Endothelial cell of umbilical vein (primary cell): ENCODE results near the gene SH2D6. TPM values are rescaled to one million over a fixed set of nuclear protein-coding genes. Genes with fewer than 3 reads are reported as not detected.

Experiments
- BruUV-seq: library from RNA; stranded (reverse); fragments of 400-500 nt; replicated peaks from 2 replicates; lab custom pipeline; 2021; lab: Mats Ljungman, UMichigan
- CTCF ChIA-PET: fragments of 300-600, 350-600 bp; sonication (Branson Sonifier 250); formaldehyde crosslinking; loops from one replicate; lab custom pipeline; 2021; ENCODE audit warnings: antibody characterized with exemption, inconsistent platforms; lab: Charles Lee
- POLR2A ChIA-PET: fragments of 300-600, 350-600 bp; sonication (Branson Sonifier 250); formaldehyde crosslinking; loops from one replicate; lab custom pipeline; 2021; ENCODE audit warnings: antibody characterized with exemption, inconsistent platforms; lab: Charles Lee
- DNase-seq: peaks from one replicate; pipeline ENCODE4 v3.0.0-alpha.2; 2011; ENCODE audit warnings: low read depth, low spot score
- FAIRE-seq: peaks from 2 replicates; lab custom pipeline; 2011; peaks lifted over from hg19 to GRCh38; lab: Jason Lieb, UNC
- H2AFZ ChIP-seq: 2 replicates; pipeline ENCODE4 v1.6.0; 2012; ENCODE audit warnings: low read depth, low read length, control low read depth, inconsistent platforms
- H3K27ac ChIP-seq: 2 replicates; pipeline ENCODE4 v1.5.1; 2011; ENCODE audit warnings: low read depth, mild to moderate bottlenecking, control low read depth, low read length, moderate library complexity; ENCODE audit not compliant: insufficient read depth
- H3K27me3 ChIP-seq, 2 experiments: 2 replicates each; pipeline versions ENCODE4 v1.6.0 to v1.6.1; 2011; ENCODE audit warnings: low read length in 2 of 2, mixed read lengths in 1 of 2; ENCODE audit not compliant: control insufficient read depth in 2 of 2, insufficient read depth in 2 of 2
- H3K36me3 ChIP-seq, 2 experiments: 2 replicates in 1 of 2; 3 replicates in 1 of 2; pipeline ENCODE4 v1.5.1; 2011; ENCODE audit warnings: low read length in 2 of 2, mild to moderate bottlenecking in 1 of 2, moderate library complexity in 1 of 2; ENCODE audit not compliant: control insufficient read depth in 2 of 2, insufficient read depth in 2 of 2; ENCODE audit errors: extremely low read depth in 1 of 2
- H3K4me1 ChIP-seq: 3 replicates; pipeline ENCODE4 v1.5.1; 2011; ENCODE audit warnings: mild to moderate bottlenecking, low read length; ENCODE audit not compliant: control insufficient read depth, insufficient read depth; ENCODE audit errors: extremely low read depth
- H3K4me2 ChIP-seq: 2 replicates; pipeline ENCODE4 v1.6.1; 2011; ENCODE audit warnings: low read length, control low read depth, mixed read lengths; ENCODE audit not compliant: insufficient read depth
- H3K4me3 ChIP-seq, 3 experiments: fragments of 200-600 bp in 1 of 3; sonication (generic), shearing (Covaris generic) in 1 of 3; replicated peaks in 1 of 3; 2 replicates each; pipeline ENCODE4 v1.5.1; 2011 to 2016; ENCODE audit warnings: control low read depth in 3 of 3, low read length in 3 of 3, mild to moderate bottlenecking in 2 of 3, inconsistent platforms in 1 of 3, low read depth in 1 of 3, moderate library complexity in 1 of 3; ENCODE audit not compliant: insufficient read depth in 1 of 3
- H3K79me2 ChIP-seq: 2 replicates; pipeline ENCODE4 v1.6.0; 2012; ENCODE audit warnings: low read length, inconsistent platforms; ENCODE audit not compliant: control insufficient read depth, insufficient read depth
- H3K9ac ChIP-seq: replicated peaks from 2 replicates; pipeline ENCODE3; 2011; ENCODE audit warnings: low read length, control low read depth; ENCODE audit not compliant: insufficient read depth; ENCODE audit errors: extremely low read depth
- H3K9me1 ChIP-seq: replicated peaks from 3 replicates; pipeline ENCODE4 v1.6.0; 2011; ENCODE audit warnings: mild to moderate bottlenecking, low read length; ENCODE audit not compliant: control insufficient read depth, insufficient read depth; ENCODE audit errors: extremely low read depth
- H3K9me3 ChIP-seq: replicated peaks from 2 replicates; pipeline ENCODE4 v1.5.1; 2012; ENCODE audit warnings: low read length, inconsistent platforms; ENCODE audit not compliant: control insufficient read depth, insufficient read depth
- H4K20me1 ChIP-seq: replicated peaks from 2 replicates; pipeline ENCODE3; 2011; ENCODE audit warnings: mild to moderate bottlenecking, low read length; ENCODE audit not compliant: control insufficient read depth, insufficient read depth; ENCODE audit errors: extremely low read depth
- EZH2 ChIP-seq: IDR thresholded peaks from 2 replicates; pipeline ENCODE4 v1.6.1; 2012; ENCODE audit warnings: borderline replicate concordance, low read depth, mild to moderate bottlenecking, moderate library complexity, low read length, inconsistent platforms; ENCODE audit not compliant: severe bottlenecking
- FOS ChIP-seq: IDR thresholded peaks from 2 replicates; pipeline ENCODE4 v1.6.1; 2011; ENCODE audit warnings: mild to moderate bottlenecking, low read length, moderate library complexity, borderline replicate concordance; ENCODE audit not compliant: insufficient read depth
- GATA2 ChIP-seq: IDR thresholded peaks from 2 replicates; pipeline ENCODE4 v1.7.0; 2011; ENCODE audit warnings: low read depth, mild to moderate bottlenecking, moderate library complexity, mixed read lengths, low read length; ENCODE audit not compliant: insufficient read length, insufficient read depth
- JUN ChIP-seq: IDR thresholded peaks from 2 replicates; pipeline ENCODE4 v1.6.1; 2011; ENCODE audit warnings: borderline replicate concordance, low read depth; ENCODE audit not compliant: insufficient read length, insufficient read depth
- MAX ChIP-seq: IDR thresholded peaks from 2 replicates; pipeline ENCODE4 v1.6.1; 2011; ENCODE audit not compliant: insufficient read depth, insufficient read length
- MYC ChIP-seq: IDR thresholded peaks from one replicate; pipeline ENCODE4 v1.6.1; 2011; ENCODE audit warnings: mild to moderate bottlenecking, low read depth, low read length
- POLR2A ChIP-seq: IDR thresholded peaks from 2 replicates; pipeline ENCODE4 v1.6.1; 2012; ENCODE audit warnings: low read depth, mild to moderate bottlenecking, control low read depth, low read length
- POLR2AphosphoS5 ChIP-seq: IDR thresholded peaks from 2 replicates; pipeline ENCODE4 v1.6.1; 2012; ENCODE audit warnings: low read depth, mild to moderate bottlenecking, control low read depth, low read length, moderate library complexity; ENCODE audit not compliant: insufficient read depth
- dilution Hi-C: fragments of 300-500 bp; cut with MboI; formaldehyde crosslinking; loops from one replicate; pipeline ENCODE4 v1.15.0; 2019; ENCODE audit warnings: low sequenced_read_pairs; ENCODE audit not compliant: extremely low pct_ligation_motif_present
- intact Hi-C: fragments of 100-400 bp; cut with micrococcal nuclease; formaldehyde crosslinking; loops from one replicate; pipeline ENCODE4 v1.10.0; 2022
- polyA plus RNA-seq, 4 experiments: library from polyadenylated mRNA; depleted of rRNA in 3 of 4; stranded (reverse) in 3 of 4; unstranded in 1 of 4; fragments of >200 nt; gene quantifications; 2 replicates each; pipeline versions ENCODE4 v1.2.1 to v1.2.3, GENCODE V29; 2011 to 2012; ENCODE audit warnings: missing spikeins in 1 of 4
- total RNA-seq: library from RNA; stranded (reverse); gene quantifications from 2 replicates; pipeline ENCODE4 v1.2.3, GENCODE V29; 2021
- TF ChIP-seq, protein P1 (sequence below), 2 donors: IDR thresholded peaks; 1 replicate in 1 of 2; 2 replicates in 1 of 2; pipeline ENCODE4 v1.5.1; 2011; ENCODE audit warnings: low read length in 2 of 2, mild to moderate bottlenecking in 2 of 2, moderate library complexity in 2 of 2, control low read depth in 1 of 2, inconsistent platforms in 1 of 2, low read depth in 1 of 2; ENCODE audit not compliant: insufficient read depth in 1 of 2; ENCODE audit errors: extremely low read depth in 1 of 2

The SH2D6 gene
- total and polyA plus RNA-seq, 2 donors (not counting 3 experiments of a cell fraction or from before 2014, with no cell fraction given): 0.53 TPM; not detected in 1

GRCh38 chr2:85459771-85460170, 41.3 kb downstream of the SH2D6 start:
- dilution Hi-C loops: no loop called here
- no peak for TF ChIP-seq GATA2
- no peaks in the 10 kb centered on the region for H3K4me1 ChIP-seq
- H3K79me2 ChIP-seq: no peaks in the 10 kb centered on the region
- no peak overlapping the region for H3K27ac ChIP-seq
- ChIA-PET POLR2A (no interaction called here), CTCF (no interaction called here)
- no peaks in the 10 kb centered on the region for H3K36me3 ChIP-seq
- H4K20me1 ChIP-seq: no peaks in the 10 kb centered on the region
- H3K9me3 ChIP-seq: no peaks in the 10 kb centered on the region
- H3K27me3 ChIP-seq: no peaks in the 10 kb centered on the region
- no peaks in the 10 kb centered on the region for H3K9me1 ChIP-seq
- DNase-seq (no peak), FAIRE-seq (no peak)
- no peak overlapping the region for H2AFZ ChIP-seq
- H3K9ac ChIP-seq: no peak overlapping the region
- no TSS peak for BruUV-seq
- H3K4me2 ChIP-seq: no peak overlapping the region
- no peak overlapping the region for H3K4me3 ChIP-seq
- intact Hi-C loops: no loop called here

DNA sequence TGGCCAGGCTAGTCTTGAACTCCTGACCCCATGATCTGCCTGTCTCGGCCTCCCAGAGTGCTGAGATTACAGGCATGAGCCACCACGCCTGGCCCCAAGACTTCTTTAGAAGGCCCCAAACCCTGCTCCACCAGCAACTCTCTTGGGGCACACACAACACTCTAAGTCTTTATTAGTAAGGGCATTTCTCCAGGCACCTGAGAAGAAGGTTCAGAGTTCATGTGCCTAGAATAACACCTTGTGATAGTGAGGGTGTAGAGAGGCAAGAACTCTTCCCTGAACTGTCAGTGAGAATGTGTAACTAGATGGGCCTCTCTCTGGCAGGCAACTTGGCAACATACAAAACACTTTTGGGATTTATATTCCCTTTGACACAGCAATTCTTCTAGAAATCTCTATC, 43.8 kb downstream of the SH2D6 start:
- TF ChIP-seq MAX: no peak
- TF ChIP-seq JUN: no peak
- TF ChIP-seq GATA2: no peak
- no peak for TF ChIP-seq FOS
- no peak for TF ChIP-seq POLR2A
- TF ChIP-seq, protein P1, sequence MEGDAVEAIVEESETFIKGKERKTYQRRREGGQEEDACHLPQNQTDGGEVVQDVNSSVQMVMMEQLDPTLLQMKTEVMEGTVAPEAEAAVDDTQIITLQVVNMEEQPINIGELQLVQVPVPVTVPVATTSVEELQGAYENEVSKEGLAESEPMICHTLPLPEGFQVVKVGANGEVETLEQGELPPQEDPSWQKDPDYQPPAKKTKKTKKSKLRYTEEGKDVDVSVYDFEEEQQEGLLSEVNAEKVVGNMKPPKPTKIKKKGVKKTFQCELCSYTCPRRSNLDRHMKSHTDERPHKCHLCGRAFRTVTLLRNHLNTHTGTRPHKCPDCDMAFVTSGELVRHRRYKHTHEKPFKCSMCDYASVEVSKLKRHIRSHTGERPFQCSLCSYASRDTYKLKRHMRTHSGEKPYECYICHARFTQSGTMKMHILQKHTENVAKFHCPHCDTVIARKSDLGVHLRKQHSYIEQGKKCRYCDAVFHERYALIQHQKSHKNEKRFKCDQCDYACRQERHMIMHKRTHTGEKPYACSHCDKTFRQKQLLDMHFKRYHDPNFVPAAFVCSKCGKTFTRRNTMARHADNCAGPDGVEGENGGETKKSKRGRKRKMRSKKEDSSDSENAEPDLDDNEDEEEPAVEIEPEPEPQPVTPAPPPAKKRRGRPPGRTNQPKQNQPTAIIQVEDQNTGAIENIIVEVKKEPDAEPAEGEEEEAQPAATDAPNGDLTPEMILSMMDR (IDR thresholded peaks at IDR 0.05; ENCODE audit: extremely low read depth in 1 of 2, insufficient read depth in 1 of 2, low read depth in 1 of 2, low read length in 2 of 2): no peak
- TF ChIP-seq MYC: no peak
- TF ChIP-seq EZH2: no peak
- TF ChIP-seq POLR2AphosphoS5: no peak
- ChIA-PET CTCF (no interaction called here), POLR2A (no interaction called here)
- Histone ChIP-seq H3K27ac (no peak overlapping the region), H3K4me1 (no peaks in the 10 kb centered on the region), H3K9ac (no peak overlapping the region), H3K36me3 (no peaks in the 10 kb centered on the region), H4K20me1 (no peaks in the 10 kb centered on the region), H3K27me3 (no peaks in the 10 kb centered on the region), H3K4me2 (no peak overlapping the region), H2AFZ (no peak overlapping the region), H3K9me3 (no peaks in the 10 kb centered on the region), H3K9me1 (no peaks in the 10 kb centered on the region), H3K79me2 (no peaks in the 10 kb centered on the region), H3K4me3 (no peak overlapping the region)
- DNase-seq (no peak), FAIRE-seq (no peak)
- no TSS peak for BruUV-seq
- intact Hi-C loops (no loop called here), dilution Hi-C loops (no loop called here)
